A549 (cell line): ENCODE measurements around the gene WDR70. TPM values are rescaled to one million over a fixed set of nuclear protein-coding genes. Genes with fewer than 3 reads are reported as not detected.

Experiments used
- ATAC-seq, 2 experiments: fragments of 200-7000 bp in 1 of 2; fragments of >200 bp in 1 of 2; cut with Nextera tagmentation in 1 of 2; cut with Tn5 transposase in 1 of 2; 3 replicates each; pipeline versions ENCODE4 v1.8.0 to v1.9.1; 2018 to 2020; ENCODE audit warnings: mild to moderate bottlenecking in 1 of 2, moderate library complexity in 1 of 2
- CTCF ChIA-PET: fragments of 300-600 bp; sonication (Branson Sonifier 250); formaldehyde crosslinking; extraction: SDS; loops from one replicate; lab custom pipeline; 2021; ENCODE audit warnings: antibody characterized with exemption, inconsistent platforms; lab: Yijun Ruan, JAX
- POLR2A ChIA-PET: fragments of 350-600 bp; formaldehyde crosslinking; extraction: SDS; loops from one replicate; lab custom pipeline; 2021; ENCODE audit warnings: antibody characterized with exemption, inconsistent platforms; lab: Yijun Ruan, JAX
- DNase-seq, 2 experiments: peaks; one replicate each; pipeline versions ENCODE4 v3.0.0 to v3.0.0-alpha.2; 2011 to 2016; ENCODE audit warnings: low read depth in 1 of 2, low spot score in 1 of 2
- FAIRE-seq: peaks from 2 replicates; lab custom pipeline; 2011; peaks lifted over from hg19 to GRCh38; lab: Jason Lieb, UNC
- H3K27ac ChIP-seq, 2 experiments: fragments of >200 bp; sonication (Bioruptor Twin); formaldehyde crosslinking; 3 replicates each; pipeline ENCODE4 v1.5.1; 2016 to 2017
- H3K4me1 ChIP-seq: fragments of >200 bp; sonication (Bioruptor Twin); formaldehyde crosslinking; 3 replicates; pipeline ENCODE4 v1.6.1; 2016
- H3K4me2 ChIP-seq: fragments of >200 bp; sonication (Bioruptor Twin); formaldehyde crosslinking; 3 replicates; pipeline ENCODE4 v1.6.1; 2016
- H3K4me3 ChIP-seq: fragments of >200 bp; sonication (Bioruptor Twin); formaldehyde crosslinking; 3 replicates; pipeline ENCODE4 v1.5.1; 2016
- H3K9me3 ChIP-seq: fragments of >200 bp; sonication (Bioruptor Twin); formaldehyde crosslinking; 3 replicates; pipeline ENCODE4 v1.6.1; 2016
- CHD2 ChIP-seq: fragments of 150-350 bp; IDR thresholded peaks from 2 replicates; pipeline ENCODE4 v1.6.1; 2014; ENCODE audit warnings: low read length; ENCODE audit not compliant: partially characterized antibody
- CTCF ChIP-seq: fragments of >200 bp; sonication (Bioruptor Twin); formaldehyde crosslinking; IDR thresholded peaks from 3 replicates; pipeline ENCODE4 v1.5.1; 2016
- ELK1 ChIP-seq: fragments of 150-350 bp; IDR thresholded peaks from 2 replicates; pipeline ENCODE4 v1.6.1; 2014; ENCODE audit warnings: low read depth, mild to moderate bottlenecking, low read length
- EP300 ChIP-seq, 2 experiments: fragments of >200 bp; sonication (Bioruptor Twin); formaldehyde crosslinking; IDR thresholded peaks; 2 replicates in 1 of 2; 3 replicates in 1 of 2; pipeline ENCODE4 v1.6.1; 2016 to 2017
- HEYL ChIP-seq: fragments of 250-450 bp; sonication (Bioruptor Pico); IDR thresholded peaks from 2 replicates; pipeline ENCODE4 v1.8.0; 2021; ENCODE audit warnings: mild to moderate bottlenecking, moderate library complexity
- HMGXB4 ChIP-seq: fragments of 250-450 bp; sonication (Bioruptor Pico); IDR thresholded peaks from 2 replicates; pipeline ENCODE4 v1.5.0; 2021; ENCODE audit warnings: mild to moderate bottlenecking, moderate library complexity, borderline replicate concordance
- MAX ChIP-seq: IDR thresholded peaks from 2 replicates; pipeline ENCODE4 v1.6.1; 2012
- MAZ ChIP-seq: fragments of 150-350 bp; IDR thresholded peaks from 2 replicates; pipeline ENCODE4 v1.6.1; 2014; ENCODE audit warnings: antibody characterized with exemption, low read depth, low read length, borderline replicate concordance
- NPAS2 ChIP-seq: fragments of 250-450 bp; sonication (Bioruptor Pico); IDR thresholded peaks from 2 replicates; pipeline ENCODE4 v1.8.0; 2022; ENCODE audit warnings: mild to moderate bottlenecking, moderate library complexity, borderline replicate concordance
- POLR2A ChIP-seq: IDR thresholded peaks from 2 replicates; pipeline ENCODE4 v1.6.1; 2012; ENCODE audit warnings: mild to moderate bottlenecking, low read length
- POLR2AphosphoS2 ChIP-seq: conservative IDR thresholded peaks from 2 replicates; pipeline ENCODE4 v1.6.1; 2012; ENCODE audit warnings: low read length, improper control_type of control experiment, inconsistent platforms
- REST ChIP-seq: fragments of 200-600 bp; sonication (generic); IDR thresholded peaks from 2 replicates; pipeline ENCODE4 v1.6.1; 2016; ENCODE audit warnings: antibody characterized with exemption, mild to moderate bottlenecking, moderate library complexity
- SMC3 ChIP-seq: fragments of >200 bp; sonication (Bioruptor Twin); formaldehyde crosslinking; IDR thresholded peaks from 3 replicates; pipeline ENCODE4 v1.6.1; 2018; ENCODE audit warnings: inconsistent platforms
- TP53 ChIP-seq: fragments of 250-450 bp; sonication (Bioruptor Pico); IDR thresholded peaks from 2 replicates; pipeline ENCODE4 v1.5.0; 2021; ENCODE audit warnings: mild to moderate bottlenecking, moderate library complexity
- USF2 ChIP-seq: fragments of 450-650 bp; IDR thresholded peaks from 2 replicates; pipeline ENCODE4 v1.6.1; 2014; ENCODE audit warnings: antibody characterized with exemption
- polyA plus RNA-seq, 4 experiments: library from polyadenylated mRNA; depleted of rRNA in 3 of 4; stranded (reverse); fragments of >200 nt; fragmentation: RNase III in 1 of 4; extraction: RNeasy Plus Mini Kit Qiagen cat#74134 plus additional on column Dnase treatment in 1 of 4; gene quantifications; 2 replicates in 3 of 4; 3 replicates in 1 of 4; pipeline ENCODE4 v1.2.3, GENCODE V29; 2011 to 2017

WDR70 gene
- polyA plus RNA-seq, 2 of the 4 experiments (the other 2 are of a cell fraction) = 13.8 to 28.8 TPM

- TF ChIP-seq ELK1 (no peak), USF2 (no peak), MAZ (no peak), POLR2A (no peak)
- TF ChIP-seq, all 56 proteins: peak for 0
Observed at GRCh38 chr5:37755581-37755980, 376.5 kb downstream of the WDR70 start (continued).

GRCh38 chr5:37756248-37756647, 377.1 kb downstream of the WDR70 start:
- Histone ChIP-seq H3K4me3 (no peak overlapping the region), H3K4me1 (no peaks in the 10 kb centered on the region), H3K27ac (no peak overlapping the region), H3K4me2 (no peak overlapping the region), H3K9me3 (0 out of 3 replicates have a peak, but pooled peaks cover 4% of the 10 kb centered on the region)
- no peak for TF ChIP-seq EP300 (IDR thresholded peaks at IDR 0.05)
- no peak for TF ChIP-seq MAX
- TF ChIP-seq HEYL (CRISPR knock-in tag) = no peak
- TF ChIP-seq POLR2AphosphoS2 = no peak
- TF ChIP-seq USF2 = no peak
- TF ChIP-seq REST = no peak
- no peak for TF ChIP-seq TP53 (CRISPR knock-in tag)
- TF ChIP-seq CTCF = no peak
- TF ChIP-seq SMC3 = no peak
- no peak for TF ChIP-seq NPAS2 (CRISPR knock-in tag)
- no peak for TF ChIP-seq HMGXB4
- no peak for TF ChIP-seq CHD2
- no peak for FAIRE-seq
- DNase-seq = no peak
- POLR2A ChIA-PET = no interaction called here
- ATAC-seq = no peak
- CTCF ChIA-PET = interaction anchor here (0.6 kb wide), 1 partner anchor 110 kb away, joined by 3 read pairs; no protein-coding TSS in a partner anchor
